GM19238 (cell line): Measurements from ENCODE around the gene MCRIP2.
A peak's percentile ranks its signal among the peaks of the same experiment; 100 is the strongest.
"Not testable (repeated sequence)": the region's sequence is repeated elsewhere in the genome, so short reads cannot be mapped to it uniquely, and the experiment has no call there.

ENCODE experiments used
- DNase-seq: peaks from one replicate; pipeline ENCODE4 v3.0.0; 2011; ENCODE audit warnings: low spot score; ENCODE audit not compliant: insufficient read length

MCRIP2 gene

DNA sequence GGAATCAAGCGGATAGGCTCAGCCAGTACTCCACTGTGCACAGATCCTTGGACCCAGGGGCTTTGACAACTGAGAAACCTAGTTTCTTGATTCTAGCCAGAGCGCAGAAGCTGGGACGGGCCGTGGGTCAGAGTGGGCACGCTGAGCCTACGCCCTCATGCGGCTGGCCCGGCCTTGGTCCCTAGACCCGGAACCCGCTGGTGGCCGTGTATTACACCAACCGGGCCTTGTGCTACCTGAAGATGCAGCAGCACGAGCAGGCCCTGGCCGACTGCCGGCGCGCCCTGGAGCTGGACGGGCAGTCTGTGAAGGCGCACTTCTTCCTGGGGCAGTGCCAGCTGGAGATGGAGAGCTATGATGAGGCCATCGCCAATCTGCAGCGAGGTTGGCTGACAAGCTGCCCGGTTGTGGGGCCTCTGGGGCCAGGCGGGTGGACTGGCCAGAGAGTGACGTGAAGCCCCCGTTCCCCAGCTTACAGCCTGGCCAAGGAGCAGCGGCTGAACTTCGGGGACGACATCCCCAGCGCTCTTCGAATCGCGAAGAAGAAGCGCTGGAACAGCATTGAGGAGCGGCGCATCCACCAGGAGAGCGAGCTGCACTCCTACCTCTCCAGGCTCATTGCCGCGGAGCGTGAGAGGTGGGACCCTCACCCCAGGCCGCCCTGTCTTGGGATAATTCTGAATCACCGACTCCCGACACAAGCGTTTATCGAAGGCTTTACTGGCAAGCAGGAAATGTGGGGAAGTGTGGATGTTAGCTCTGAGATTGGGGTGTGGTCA, 39.5 kb downstream of the MCRIP2 start:
- DNase-seq, result no peak

DNA sequence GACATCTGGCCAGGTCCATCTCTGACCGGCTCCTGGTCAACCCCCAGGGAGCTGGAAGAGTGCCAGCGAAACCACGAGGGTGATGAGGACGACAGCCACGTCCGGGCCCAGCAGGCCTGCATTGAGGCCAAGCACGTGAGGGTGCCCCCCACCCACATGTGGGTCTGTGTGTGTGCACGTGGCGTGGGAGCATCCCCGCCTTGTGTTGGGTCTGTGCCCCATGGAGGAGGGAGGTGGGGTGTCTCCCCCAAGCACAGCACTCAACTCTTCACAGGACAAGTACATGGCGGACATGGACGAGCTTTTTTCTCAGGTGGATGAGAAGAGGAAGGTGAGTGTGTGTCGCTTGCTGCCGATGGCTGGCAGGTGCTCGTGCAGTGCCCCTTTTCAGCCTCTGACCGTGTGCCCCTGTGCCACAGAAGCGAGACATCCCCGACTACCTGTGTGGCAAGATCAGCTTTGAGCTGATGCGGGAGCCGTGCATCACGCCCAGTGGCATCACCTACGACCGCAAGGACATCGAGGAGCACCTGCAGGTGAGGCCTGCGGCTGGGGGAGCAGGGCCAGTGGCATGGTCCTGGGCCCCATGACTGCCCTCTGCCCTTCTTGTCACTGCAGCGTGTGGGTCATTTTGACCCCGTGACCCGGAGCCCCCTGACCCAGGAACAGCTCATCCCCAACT, 40.3 kb downstream of the MCRIP2 start:
- no peak for DNase-seq

DNA sequence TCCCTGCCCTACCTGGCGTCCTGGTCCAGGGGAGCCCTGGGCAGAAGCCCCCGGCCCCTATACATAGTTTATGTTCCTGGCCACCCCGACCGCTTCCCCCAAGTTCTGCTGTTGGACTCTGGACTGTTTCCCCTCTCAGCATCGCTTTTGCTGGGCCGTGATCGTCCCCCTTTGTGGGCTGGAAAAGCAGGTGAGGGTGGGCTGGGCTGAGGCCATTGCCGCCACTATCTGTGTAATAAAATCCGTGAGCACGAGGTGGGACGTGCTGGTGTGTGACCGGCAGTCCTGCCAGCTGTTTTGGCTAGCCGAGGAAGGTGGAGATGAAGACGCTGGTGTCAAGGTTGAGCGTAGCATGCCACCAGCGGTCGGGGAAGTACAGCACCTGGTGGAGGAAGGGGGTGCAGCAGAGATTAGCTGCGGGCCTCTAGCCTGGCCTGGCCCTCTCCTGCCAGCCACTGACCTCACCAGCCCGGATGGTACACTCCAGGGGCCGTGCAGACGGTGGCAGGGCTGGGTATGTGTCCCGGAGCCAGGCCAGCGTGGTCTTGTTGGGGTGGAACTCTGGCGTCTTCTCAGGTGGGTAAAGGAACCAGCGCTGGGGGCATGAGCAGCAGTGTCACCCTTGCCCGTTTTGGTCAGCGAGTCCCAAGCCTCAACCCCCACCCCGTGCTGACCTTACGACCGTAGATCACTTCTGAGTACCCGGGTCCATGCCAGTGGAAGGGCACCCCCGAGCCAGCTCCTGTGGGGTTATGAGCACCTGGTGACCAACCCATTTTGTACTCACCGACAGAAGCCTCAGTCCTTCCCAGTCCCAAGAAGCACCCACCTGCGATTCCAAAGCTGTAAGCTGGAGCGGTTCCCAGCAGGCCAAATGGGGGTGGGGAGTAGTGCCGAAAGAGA, 41.1 kb downstream of the MCRIP2 start:
- no peak for DNase-seq

DNA sequence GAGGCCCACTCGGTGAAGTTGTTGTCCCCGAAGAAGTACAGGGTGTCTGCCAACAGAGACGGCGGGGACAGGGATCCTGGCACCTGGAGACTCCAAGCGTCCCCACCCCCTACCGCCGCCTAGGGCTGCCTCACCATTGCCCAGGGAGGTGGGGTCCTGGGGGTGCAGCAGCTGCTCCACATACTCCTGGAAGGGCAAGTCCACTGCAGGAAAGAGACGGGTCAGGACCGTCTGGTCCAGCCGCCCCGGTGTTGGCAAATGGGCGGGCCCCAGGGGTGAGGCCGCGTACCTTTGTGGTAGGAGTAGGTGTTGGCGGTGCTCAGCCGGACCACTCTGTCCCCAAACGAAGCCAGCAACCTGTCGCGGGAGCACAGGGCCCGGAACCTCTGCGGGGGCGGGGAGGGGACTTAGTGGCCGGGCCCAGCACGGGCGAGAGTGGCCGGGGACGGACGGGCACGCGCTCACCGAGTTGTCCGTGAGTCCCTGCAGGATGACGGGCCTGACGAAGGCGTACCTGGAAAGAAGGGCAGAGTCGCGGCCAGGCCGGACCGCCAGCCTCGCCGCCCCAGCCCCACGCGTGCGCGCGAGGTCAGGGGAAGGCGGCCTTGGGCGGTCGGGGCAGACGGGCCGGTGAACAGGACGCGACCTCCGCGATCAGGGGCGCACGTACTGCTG, 41.9 kb downstream of the MCRIP2 start:
- no peak for DNase-seq

DNA sequence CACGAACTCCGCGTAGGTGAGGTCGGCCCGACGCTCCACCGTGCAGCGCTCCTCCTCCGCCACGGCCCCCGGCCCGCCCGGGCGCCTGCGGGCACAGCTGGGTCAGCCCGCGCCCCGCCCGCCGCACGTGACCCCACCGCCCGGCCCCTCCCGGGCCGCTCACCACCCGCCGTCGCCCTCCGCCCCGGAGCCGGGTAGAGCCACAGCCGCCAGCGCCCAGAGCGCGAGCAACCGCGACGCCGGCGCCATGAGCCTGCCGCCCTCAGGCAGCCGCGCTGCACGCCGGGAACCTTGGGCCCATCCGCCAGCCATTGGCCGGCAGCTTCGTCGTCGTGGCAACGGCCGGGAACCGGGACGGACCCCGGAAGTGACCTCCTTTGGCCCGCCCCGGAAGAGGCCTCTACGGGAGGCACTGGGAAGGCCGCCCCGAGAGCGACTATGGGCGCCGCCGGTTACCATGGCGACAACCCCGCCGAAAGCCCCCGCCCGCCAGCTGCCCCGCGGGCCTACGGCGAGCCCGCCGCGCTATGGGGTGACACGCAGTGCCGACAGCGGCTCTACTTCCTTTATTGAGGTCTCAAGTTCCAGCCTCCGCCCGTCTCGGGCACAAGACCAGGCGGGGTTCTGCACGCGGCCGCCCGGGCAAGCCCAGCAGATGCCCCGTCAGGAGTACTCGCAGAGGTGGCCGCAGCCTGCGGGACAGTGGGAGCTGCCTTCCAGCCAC, 42.6 kb downstream of the MCRIP2 start, which contains the start of gene JMJD8:
Gene JMJD8, minus strand, starts transcription at position 264 of the 724 bp plus-strand sequence. Its CDS starts 15 bp downstream, at position 249.
- peak; percentile 100 for DNase-seq

DNA sequence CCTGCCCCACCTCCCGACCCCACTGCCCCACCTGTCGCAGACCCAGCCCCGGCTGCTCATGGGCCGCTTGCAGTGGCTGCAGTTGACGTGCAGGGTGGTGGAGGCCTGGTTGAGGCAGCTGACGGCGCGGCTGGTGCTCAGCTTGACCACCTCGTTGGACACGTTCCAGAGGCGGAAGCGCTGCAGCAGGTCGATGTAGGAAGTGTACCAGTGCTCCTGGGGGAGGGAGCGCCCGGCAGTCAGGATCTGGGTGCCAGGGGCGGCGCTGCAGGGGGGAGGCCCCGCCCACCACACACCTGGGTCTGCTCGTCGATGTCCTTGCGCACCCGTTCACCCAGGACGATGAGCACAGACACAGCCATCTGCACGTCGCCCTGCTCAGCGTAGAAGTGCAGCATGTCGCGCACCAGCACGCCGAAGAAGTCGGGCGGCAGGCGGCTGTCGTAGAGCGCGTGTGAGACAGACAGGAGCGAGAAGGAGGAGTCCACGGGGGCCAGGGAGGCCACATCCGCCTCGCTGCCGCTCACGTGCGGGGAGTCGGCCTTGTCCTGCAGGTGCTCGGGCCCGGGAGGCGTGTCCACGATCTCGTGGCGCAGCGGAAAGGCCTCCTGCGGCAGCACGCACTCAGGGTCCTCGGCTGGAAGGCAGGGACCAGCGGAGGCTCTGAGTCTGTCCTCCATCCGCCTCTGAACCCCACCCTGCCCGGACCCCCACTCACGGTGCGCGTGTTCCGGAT, 43.5 kb downstream of the MCRIP2 start:
- no peak for DNase-seq

DNA sequence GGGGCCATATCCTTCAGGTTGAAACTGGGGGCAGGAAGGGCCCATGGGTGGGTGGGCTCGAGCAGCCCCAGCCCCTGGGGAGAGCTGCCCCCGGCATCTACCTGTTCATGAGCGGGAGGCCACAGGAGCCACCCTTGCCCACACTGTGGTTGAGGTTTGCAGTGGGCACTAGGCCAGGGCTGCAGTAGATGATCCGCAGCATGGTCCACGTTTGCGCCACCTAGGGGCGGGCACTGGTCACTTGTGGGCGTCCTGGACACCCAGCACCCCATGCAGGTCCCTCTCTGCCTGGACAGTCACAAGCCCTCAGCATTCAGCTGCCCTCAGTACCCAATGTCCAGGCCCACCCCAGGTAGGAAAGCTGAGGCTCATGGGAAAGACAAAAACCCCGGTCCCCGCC, 44.3 kb downstream of the MCRIP2 start:
- DNase-seq, result no peak

DNA sequence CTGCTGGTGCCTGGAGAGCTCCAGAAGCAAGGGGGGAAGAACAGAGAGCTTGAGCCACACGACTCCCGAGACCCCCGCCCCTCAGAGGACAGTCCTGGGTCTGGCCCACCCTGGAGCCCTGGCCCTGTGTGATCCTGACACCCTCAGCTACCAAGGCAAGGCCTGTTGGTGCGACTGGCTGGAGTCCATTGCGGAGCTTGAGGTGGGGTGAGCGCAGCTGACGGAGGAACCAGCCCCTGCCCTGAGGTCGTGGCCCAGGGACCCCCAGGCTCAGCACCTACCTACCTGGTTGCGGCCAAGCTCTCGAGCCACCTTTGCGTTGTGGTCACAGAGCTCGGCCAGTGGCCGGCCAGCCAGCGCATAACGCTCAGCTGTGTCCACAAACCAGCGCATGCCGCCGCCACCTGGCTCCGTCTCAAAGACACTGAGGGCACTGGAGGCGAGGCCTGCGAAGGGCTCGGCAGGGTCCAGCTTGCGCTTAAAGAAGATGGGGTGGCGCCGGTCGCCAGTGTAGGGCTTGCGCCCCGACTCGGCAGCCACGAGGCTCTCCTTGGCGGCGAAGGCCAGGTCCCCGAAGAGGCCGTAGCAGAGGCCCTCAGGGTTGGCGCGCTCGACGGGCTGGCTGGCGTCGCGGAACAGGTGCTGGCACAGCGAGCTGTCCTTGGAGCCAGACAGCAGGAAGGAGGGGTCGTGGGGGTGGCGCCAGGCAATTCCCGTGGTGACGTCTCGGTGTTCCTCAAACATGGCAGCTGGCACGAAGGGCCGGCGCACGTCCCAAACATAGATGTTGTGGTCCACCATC, 45.0 kb downstream of the MCRIP2 start:
- no peak for DNase-seq

DNA sequence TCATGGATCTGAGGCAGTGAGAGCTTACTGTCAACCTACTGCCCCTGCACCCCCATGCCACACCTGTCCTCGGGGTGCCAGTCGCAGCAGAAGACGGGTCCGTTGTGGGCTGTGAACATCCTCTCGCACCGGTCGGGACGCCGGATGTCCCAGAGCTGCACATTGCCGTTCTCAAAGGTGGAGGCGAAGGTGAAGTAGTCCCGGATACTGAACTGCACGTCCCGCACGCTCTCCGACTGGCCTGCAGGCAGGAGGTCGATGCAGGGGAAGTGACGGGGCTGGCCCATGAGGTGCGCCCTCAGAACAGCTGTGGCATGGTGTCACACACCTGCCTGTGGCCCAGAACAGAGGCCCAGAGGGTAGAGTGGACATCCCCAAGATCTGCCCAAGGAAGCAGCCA, 45.9 kb downstream of the MCRIP2 start:
- DNase-seq, result no peak

DNA sequence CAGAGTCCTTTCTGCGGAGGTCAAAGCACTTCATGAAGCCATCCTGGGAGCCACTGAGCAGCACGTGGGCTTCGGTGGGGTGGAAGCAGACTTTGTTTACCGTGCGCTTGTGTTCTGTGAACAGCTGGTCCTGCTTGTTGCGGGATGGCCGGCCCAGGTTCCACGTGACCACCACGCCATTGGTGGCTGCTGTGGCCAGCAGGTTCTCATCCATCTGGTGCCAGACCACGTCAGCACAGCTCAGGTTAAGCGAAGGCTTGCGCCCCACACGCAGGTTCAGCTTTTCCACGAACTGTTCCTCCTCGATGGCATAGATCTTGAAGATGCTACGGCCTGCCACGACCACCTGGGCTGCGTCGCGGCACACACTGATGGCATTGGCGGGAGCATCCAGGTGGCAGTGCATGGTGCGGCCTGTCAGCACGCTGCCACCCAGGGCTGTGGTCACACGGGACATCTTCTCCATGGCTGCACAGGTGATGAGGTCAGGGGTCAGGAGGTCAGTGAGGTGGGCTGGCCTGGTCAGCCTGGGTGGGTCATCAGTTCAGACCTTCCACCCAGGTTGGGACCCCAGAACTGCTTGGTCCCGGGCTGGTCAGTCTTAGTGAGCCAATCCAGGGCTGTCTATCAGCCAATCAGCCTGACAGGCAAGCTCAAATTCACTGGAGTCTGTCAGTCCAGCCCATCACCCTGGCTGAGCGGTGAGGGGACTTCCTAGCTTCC, 47.7 kb downstream of the MCRIP2 start:
- DNase-seq, result no peak

DNA sequence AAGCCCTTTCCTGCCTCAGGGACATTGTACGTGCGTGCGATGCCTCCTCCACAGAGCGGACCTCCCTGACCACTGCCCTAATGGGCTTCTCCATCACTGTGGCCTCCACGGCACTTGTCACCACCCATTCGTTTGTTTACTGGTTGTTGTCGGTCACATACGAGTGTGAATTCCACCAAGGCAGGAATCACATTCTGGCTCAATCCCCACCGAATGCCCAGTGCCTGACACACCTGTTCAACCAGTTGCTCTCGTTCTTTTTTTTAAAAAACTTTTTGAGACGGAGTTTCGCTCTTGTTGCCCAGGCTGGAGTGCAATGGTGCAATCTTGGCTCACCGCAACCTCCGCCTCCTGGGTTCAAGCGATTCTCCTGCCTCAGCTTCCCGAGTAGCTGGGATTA, 49.6 kb downstream of the MCRIP2 start:
- DNase-seq, result not testable (repeated sequence)

DNA sequence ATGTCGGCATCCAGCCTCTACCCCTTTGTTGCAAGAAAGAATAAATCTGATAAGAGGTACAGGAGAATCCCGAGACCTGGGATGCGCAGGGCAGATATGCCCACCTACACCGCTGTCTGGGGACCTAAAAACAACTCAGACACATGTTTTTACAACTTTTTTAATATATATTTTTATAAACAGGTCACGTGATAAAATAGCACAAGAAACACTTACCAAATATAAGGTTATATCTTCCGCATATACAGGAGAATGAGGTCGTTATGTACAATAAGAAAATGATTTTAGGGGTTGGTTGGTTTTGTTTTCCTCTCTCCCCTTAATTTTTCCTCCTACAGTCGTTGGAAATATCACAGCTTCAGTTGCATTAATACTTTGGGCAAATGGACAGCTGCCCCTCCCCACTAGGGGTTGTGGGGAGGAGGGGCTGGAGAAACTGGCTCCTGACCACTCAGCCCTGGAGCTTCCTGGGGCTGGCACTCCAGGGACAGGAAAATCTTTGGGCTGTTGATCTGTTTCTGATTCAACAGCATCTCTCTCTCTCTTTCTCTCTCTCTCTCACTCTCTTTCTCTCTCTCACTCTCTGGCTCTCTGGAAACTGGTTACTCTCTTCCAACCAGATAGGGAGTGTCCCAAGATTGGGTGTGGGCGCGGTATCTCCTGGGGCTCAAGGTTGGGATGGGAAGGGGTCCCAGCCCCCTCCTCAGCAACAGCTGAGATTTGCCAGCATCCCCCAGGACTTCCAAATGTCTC, 50.9 kb downstream of the MCRIP2 start:
- DNase-seq, result no peak

DNA sequence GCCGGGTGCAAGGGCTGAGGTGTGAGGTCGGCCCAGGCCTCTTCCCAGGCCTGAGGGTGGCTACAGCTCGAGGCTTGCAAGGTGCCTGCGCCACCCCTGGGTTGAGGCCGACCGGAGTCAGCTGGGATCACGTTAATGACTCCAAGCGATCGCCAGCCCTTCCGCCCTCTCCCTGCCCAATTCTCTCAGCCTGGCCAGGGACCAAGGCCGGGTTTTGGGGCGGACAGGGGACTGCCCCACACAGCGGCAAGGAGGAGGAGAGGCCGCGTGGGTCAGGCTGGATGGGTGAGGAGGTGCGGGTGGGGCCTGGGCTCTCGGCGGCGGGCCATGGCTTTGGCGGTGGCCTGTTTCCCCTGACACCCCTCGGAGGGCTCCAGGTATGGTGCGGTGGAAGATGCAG, 51.7 kb downstream of the MCRIP2 start:
- DNase-seq, result no peak

DNA sequence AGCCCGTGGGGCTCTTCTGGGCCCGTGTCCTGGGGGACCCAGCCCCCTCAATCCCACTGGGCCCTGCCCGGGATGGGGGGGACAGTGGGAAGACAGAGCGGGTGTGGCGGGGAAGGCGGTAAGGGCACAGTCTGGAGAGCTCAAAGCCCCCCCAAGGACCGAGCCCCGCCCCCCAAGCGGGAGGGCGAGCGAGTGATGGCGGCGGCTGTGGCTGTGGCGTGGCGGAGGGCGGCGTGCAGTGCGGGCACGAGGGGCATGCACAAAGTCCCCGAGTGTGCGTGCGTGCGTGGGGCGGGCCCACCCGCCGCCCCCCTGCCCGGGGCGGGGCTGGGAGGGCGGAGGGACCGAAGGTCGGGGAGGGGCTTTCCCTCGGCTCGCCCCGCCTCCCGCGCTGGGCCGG, 52.1 kb downstream of the MCRIP2 start:
- DNase-seq, result no peak

DNA sequence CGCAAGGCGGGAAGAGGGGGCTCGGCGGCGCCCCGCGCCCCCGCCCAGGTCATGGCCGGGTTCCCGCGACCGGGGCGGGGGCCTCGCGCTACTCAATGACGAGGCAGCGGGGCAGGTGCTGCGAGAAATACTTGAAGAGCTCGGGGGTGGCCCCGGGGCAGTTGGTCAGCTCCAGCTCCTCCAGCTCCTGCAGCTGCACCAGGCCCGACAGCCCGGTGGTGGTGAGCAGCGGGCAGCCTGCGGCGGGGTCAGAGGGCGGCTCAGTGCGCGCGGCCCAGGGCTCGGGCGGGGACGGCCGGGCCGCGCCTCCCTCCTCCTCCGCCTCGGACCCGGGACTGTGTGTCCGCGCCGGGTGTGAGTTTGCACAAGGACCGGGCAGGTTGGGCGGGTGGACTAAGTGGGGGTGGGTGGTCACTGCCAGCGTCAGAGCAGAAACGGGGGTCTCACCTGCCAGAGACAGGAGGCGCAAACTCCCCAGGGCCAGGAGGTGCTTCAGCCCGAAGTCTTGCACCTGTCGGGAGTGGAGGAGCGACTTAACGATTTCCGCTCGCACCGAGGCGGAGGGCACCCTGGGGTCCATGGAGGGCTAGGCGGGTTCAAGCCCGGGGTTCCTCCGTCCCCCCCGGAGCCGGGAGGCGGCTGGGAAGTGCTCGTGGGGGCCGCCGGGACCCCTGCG, 52.7 kb downstream of the MCRIP2 start:
- DNase-seq, result no peak

DNA sequence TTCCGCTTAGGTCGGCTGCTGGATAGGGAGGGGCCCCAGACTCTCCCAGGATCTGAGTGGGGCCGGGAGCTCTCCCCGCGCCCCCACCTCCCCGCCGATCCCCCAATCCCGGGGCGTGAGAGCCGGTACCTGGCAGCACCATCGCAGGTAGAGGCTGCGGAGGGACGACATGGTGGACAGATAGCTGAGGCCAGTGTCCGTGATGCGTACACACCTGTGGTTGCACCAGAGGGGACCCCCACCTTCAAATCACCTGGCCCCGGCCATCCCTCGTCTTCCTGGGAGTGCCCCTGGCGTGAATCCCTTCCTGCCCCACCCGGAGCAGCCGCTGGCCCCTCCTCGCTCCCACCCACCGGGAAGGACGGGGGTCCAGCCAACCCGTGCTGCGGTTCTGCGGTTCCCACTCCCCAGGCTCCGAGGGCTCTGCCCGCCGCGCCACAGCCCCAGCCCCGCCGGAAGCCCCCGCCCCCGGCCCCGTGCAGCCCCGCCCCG, 53.3 kb downstream of the MCRIP2 start:
- DNase-seq, result no peak
